H9 (cell line): ENCODE data around the gene RELB. TPM values are rescaled to one million over a fixed set of nuclear protein-coding genes. Genes with fewer than 3 reads are reported as not detected.

Experiments used
- DNase-seq: peaks from one replicate; pipeline ENCODE4 v3.0.0-alpha.2; 2017
- H2AFZ ChIP-seq: one replicate; pipeline ENCODE4 v1.6.1; 2013; ENCODE audit warnings: mild to moderate bottlenecking, low read length, control low read depth, moderate library complexity
- H2AK5ac ChIP-seq: 2 replicates; pipeline ENCODE4 v1.6.1; 2013; ENCODE audit warnings: low read length, control low read depth, mixed read lengths; ENCODE audit not compliant: insufficient read length
- H2BK120ac ChIP-seq: one replicate; pipeline ENCODE4 v1.6.1; 2013; ENCODE audit warnings: low read depth, mild to moderate bottlenecking, low read length, control low read depth, inconsistent platforms; ENCODE audit not compliant: poor library complexity, severe bottlenecking
- H2BK12ac ChIP-seq: 2 replicates; pipeline ENCODE4 v1.6.1; 2013; ENCODE audit warnings: low read length, control low read depth, mixed read lengths, low read depth; ENCODE audit not compliant: insufficient read length
- H2BK15ac ChIP-seq: 2 replicates; pipeline ENCODE4 v1.6.1; 2013; ENCODE audit warnings: low read depth, low read length, control low read depth
- H2BK20ac ChIP-seq: one replicate; pipeline ENCODE4 v1.6.1; 2013; ENCODE audit warnings: low read depth, mild to moderate bottlenecking, low read length, control low read depth, inconsistent platforms; ENCODE audit not compliant: poor library complexity, severe bottlenecking
- H2BK5ac ChIP-seq: 2 replicates; pipeline ENCODE4 v1.6.1; 2013; ENCODE audit warnings: low read length, control low read depth, mixed read lengths; ENCODE audit not compliant: insufficient read length
- H3K14ac ChIP-seq: 2 replicates; pipeline ENCODE4 v1.6.1; 2013; ENCODE audit warnings: low read length, control low read depth; ENCODE audit not compliant: insufficient read depth
- H3K18ac ChIP-seq: 2 replicates; pipeline ENCODE4 v1.6.1; 2013; ENCODE audit warnings: low read depth, mild to moderate bottlenecking, mixed read lengths, low read length, control low read depth; ENCODE audit not compliant: insufficient read length
- H3K23ac ChIP-seq: 2 replicates; pipeline ENCODE4 v1.6.1; 2013; ENCODE audit warnings: low read length, control low read depth, mixed read lengths, low read depth; ENCODE audit not compliant: insufficient read length
- H3K23me2 ChIP-seq: 2 replicates; pipeline ENCODE4 v1.6.1; 2013; ENCODE audit warnings: low read depth, mild to moderate bottlenecking, mixed read lengths, low read length, control low read depth; ENCODE audit not compliant: insufficient read length, poor library complexity, severe bottlenecking
- H3K27ac ChIP-seq: 2 replicates; pipeline ENCODE4 v1.5.1; 2013; ENCODE audit warnings: low read length, control low read depth, mixed read lengths, low read depth; ENCODE audit not compliant: insufficient read length
- H3K27me3 ChIP-seq: 2 replicates; pipeline ENCODE4 v1.6.1; 2013; ENCODE audit warnings: low read length, control low read depth, inconsistent platforms; ENCODE audit not compliant: insufficient read depth
- H3K4ac ChIP-seq: 2 replicates; pipeline ENCODE4 v1.6.1; 2013; ENCODE audit warnings: low read depth, mild to moderate bottlenecking, control low read depth, inconsistent platforms, low read length, moderate library complexity
- H3K4me1 ChIP-seq: 2 replicates; pipeline ENCODE4 v1.6.1; 2013; ENCODE audit warnings: low read length, control low read depth, inconsistent platforms; ENCODE audit not compliant: insufficient read depth
- H3K4me2 ChIP-seq: 2 replicates; pipeline ENCODE4 v1.6.1; 2013; ENCODE audit warnings: low read length, control low read depth, mixed read lengths; ENCODE audit not compliant: insufficient read length, insufficient read depth
- H3K56ac ChIP-seq: 2 replicates; pipeline ENCODE4 v1.6.1; 2013; ENCODE audit warnings: low read depth, mild to moderate bottlenecking, mixed read lengths, low read length, control low read depth; ENCODE audit not compliant: insufficient read length
- H3K79me1 ChIP-seq: 2 replicates; pipeline ENCODE4 v1.6.1; 2013; ENCODE audit warnings: low read depth, mild to moderate bottlenecking, moderate library complexity, low read length, control low read depth, inconsistent platforms; ENCODE audit not compliant: insufficient read depth, poor library complexity, severe bottlenecking
- H3K79me2 ChIP-seq: 2 replicates; pipeline ENCODE4 v1.6.1; 2013; ENCODE audit warnings: low read length, control low read depth, inconsistent platforms; ENCODE audit not compliant: insufficient read depth
- H3K9ac ChIP-seq: 2 replicates; pipeline ENCODE4 v1.6.1; 2013; ENCODE audit warnings: low read length, control low read depth, mixed read lengths; ENCODE audit not compliant: insufficient read length; ENCODE audit errors: extremely low read depth
- H3K9me3 ChIP-seq: one replicate; pipeline ENCODE4 v1.6.1; 2013; ENCODE audit warnings: low read depth, low read length, inconsistent platforms; ENCODE audit not compliant: control insufficient read depth
- H3T11ph ChIP-seq: one replicate; pipeline ENCODE4 v1.6.1; 2013; ENCODE audit warnings: mild to moderate bottlenecking, low read length, control low read depth, inconsistent platforms
- H4K20me1 ChIP-seq: one replicate; pipeline ENCODE4 v1.6.1; 2013; ENCODE audit not compliant: control insufficient read depth, insufficient read length, insufficient read depth
- H4K5ac ChIP-seq: 2 replicates; pipeline ENCODE4 v1.6.1; 2013; ENCODE audit warnings: low read depth, mild to moderate bottlenecking, mixed read lengths, low read length, control low read depth; ENCODE audit not compliant: insufficient read length
- H4K8ac ChIP-seq: replicated peaks from 2 replicates; pipeline ENCODE4 v1.6.1; 2013; ENCODE audit warnings: low read length, control low read depth, mixed read lengths, low read depth; ENCODE audit not compliant: insufficient read length
- H4K91ac ChIP-seq: 2 replicates; pipeline ENCODE4 v1.6.1; 2013; ENCODE audit warnings: low read depth, mild to moderate bottlenecking, moderate library complexity, mixed read lengths, low read length, control low read depth; ENCODE audit not compliant: insufficient read length
- H3K27ac Mint-ChIP-seq, 3 experiments: 2 replicates in 2 of 3; 3 replicates in 1 of 3; pipeline ENCODE4 v1.8.0; 2020 to 2021; ENCODE audit warnings: mixed read lengths in 3 of 3, mild to moderate bottlenecking in 1 of 3, moderate library complexity in 1 of 3
- H3K27me3 Mint-ChIP-seq: 2 replicates; pipeline ENCODE4 v1.8.0; 2021; ENCODE audit warnings: low read depth, mild to moderate bottlenecking, moderate library complexity, mixed read lengths
- H3K36me3 Mint-ChIP-seq, 3 experiments: 2 replicates in 2 of 3; 3 replicates in 1 of 3; pipeline ENCODE4 v1.8.0; 2020 to 2021; ENCODE audit warnings: low read depth in 3 of 3, mixed read lengths in 3 of 3; ENCODE audit not compliant: insufficient read depth in 1 of 3
- H3K4me1 Mint-ChIP-seq, 2 experiments: 2 replicates each; pipeline ENCODE4 v1.8.0; 2020; ENCODE audit warnings: mixed read lengths in 2 of 2
- H3K4me3 Mint-ChIP-seq, 2 experiments: 2 replicates in 1 of 2; 3 replicates in 1 of 2; pipeline ENCODE4 v1.8.0; 2020 to 2021; ENCODE audit warnings: mild to moderate bottlenecking in 2 of 2, mixed read lengths in 2 of 2, moderate library complexity in 1 of 2
- H3K9me3 Mint-ChIP-seq, 2 experiments: 2 replicates in 1 of 2; 3 replicates in 1 of 2; pipeline ENCODE4 v1.8.0; 2020; ENCODE audit warnings: mild to moderate bottlenecking in 2 of 2, mixed read lengths in 2 of 2, moderate library complexity in 1 of 2
- CTCF ChIP-seq: fragments of 200-600 bp; sonication (generic); conservative IDR thresholded peaks from 3 replicates; pipeline ENCODE4 v1.8.0; 2021; ENCODE audit warnings: antibody characterized with exemption, mild to moderate bottlenecking
- WGBS: extraction: QIAGEN DNeasy Blood & Tissue Kit; methylation state at CpG from one replicate; pipeline ENCODE4 v1.1.7; 2013; ENCODE audit warnings: missing lambda C conversion rate, low lambda C conversion rate, mixed read lengths; ENCODE audit not compliant: insufficient read length; ENCODE audit errors: extremely low coverage; 5-methylcytosine and 5-hydroxymethylcytosine counted together
- total RNA-seq: library from RNA; stranded (reverse); gene quantifications from 2 replicates; pipeline ENCODE4 v1.2.1, GENCODE V29; 2021

RELB gene
- total RNA-seq, 1 experiment from 2014 or later = 13.7 TPM

DNA sequence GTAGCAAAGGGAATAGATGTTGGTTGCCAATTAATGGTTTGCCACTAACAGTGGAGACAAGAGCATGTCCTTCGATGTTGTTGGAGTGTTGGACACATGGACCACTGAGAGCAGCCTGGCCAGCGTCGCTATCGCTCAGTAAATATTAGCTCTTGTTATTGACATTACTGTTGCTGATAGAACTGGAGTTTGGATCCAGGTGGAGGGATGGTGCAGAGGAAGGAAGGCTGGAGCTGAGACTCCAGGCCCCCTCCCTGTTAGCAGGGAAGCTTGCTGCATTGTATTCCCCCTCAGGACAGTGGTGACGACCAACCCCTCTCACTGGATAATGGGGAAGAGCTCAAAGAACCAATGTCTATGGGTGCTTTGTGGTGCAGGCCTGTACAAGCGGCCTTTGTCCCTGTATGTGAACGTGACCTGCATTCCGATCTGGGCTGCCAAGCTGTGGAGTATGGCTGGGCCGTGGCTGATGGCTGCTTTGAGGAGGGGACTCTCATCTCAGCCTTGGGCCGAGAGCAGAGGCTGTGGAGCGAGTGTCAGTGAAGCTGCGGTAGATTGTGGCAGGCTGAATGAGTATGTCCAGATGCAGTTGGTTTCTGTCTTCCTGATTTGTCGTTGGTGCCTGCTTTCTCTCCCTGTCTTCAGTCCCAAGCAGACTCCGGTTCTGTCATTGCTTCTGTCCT is 44.5 kb downstream of the RELB start:
- H2AK5ac ChIP-seq = no peak overlapping the region
- H4K8ac ChIP-seq = no peak overlapping the region
- WGBS = no CpG with 5 or more reads among the region's 14 CpGs
- no peak overlapping the region for H3K56ac ChIP-seq
- no peaks in the 10 kb centered on the region; a peak in 1 of 5 replicates for H3K9me3 Mint-ChIP-seq
- no peak overlapping the region for H3K23ac ChIP-seq
- H2BK12ac ChIP-seq = no peak overlapping the region
- no peak overlapping the region for H3K27ac ChIP-seq
- no peaks in the 10 kb centered on the region for H3K4me1 ChIP-seq
- H2BK20ac ChIP-seq = no peak overlapping the region
- H4K91ac ChIP-seq = no peak overlapping the region
- no peak overlapping the region for H2BK5ac ChIP-seq
- H3K27ac Mint-ChIP-seq = peak overlapping the region in 1 of 3 experiments; percentile 86; a peak in 3 of 7 replicates
- peaks cover 19 to 59% (median 51%) of the 10 kb centered on the region in 3 experiments; a peak in 6 of 7 replicates for H3K36me3 Mint-ChIP-seq
- no peak overlapping the region for H3T11ph ChIP-seq
- no peak overlapping the region for H2AFZ ChIP-seq
- H2BK15ac ChIP-seq = no peak overlapping the region
- H3K4me1 Mint-ChIP-seq = no peaks in the 10 kb centered on the region; a peak in 1 of 4 replicates
- H3K79me1 ChIP-seq = no peaks in the 10 kb centered on the region
- no peaks in the 10 kb centered on the region for H3K27me3 ChIP-seq
- H3K9me3 ChIP-seq = no peaks in the 10 kb centered on the region
- H2BK120ac ChIP-seq = no peak overlapping the region
- no peak overlapping the region; a peak in 1 of 5 replicates for H3K4me3 Mint-ChIP-seq
- no peak overlapping the region for H3K4ac ChIP-seq
- H3K9ac ChIP-seq = no peak overlapping the region
- H3K23me2 ChIP-seq = no peaks in the 10 kb centered on the region
- no peak overlapping the region for H3K18ac ChIP-seq
- no peak overlapping the region for H3K4me2 ChIP-seq
- H3K27me3 Mint-ChIP-seq = no peaks in the 10 kb centered on the region
- no peak overlapping the region for H4K5ac ChIP-seq
- H3K79me2 ChIP-seq = peaks cover 5% of the 10 kb centered on the region; the same call in 1 of the 2 replicates
- no peak for DNase-seq
- no peak for TF ChIP-seq CTCF
- H3K14ac ChIP-seq = no peak overlapping the region
- H4K20me1 ChIP-seq = no peaks in the 10 kb centered on the region
